ENCODE results near the gene TRIM37. TPM values are rescaled to one million over a fixed set of nuclear protein-coding genes. Genes with fewer than 3 reads are reported as not detected.

The TRIM37 gene
- polyA plus RNA-seq, 1 donor (not counting 4 experiments of a cell fraction or from before 2014, with no cell fraction given) = 26.4 TPM

DNA sequence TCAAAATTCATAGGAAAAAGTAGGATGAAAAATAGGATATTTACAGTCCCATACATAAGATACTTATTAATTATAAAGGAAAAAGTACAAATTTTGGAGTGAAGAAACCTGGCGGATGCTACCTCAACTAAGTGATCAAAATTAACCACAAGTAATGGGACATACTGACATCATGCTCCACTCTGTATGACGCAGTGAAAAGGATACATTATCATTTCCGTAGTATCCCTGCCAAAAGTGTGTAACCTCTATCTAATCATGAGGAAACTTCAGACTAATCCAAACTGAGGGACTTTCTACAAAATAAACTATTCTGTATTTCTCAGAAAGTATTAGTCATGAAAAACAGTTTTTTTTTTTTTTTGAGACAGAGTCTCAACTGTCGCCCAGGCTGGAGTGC, 60.5 kb downstream of the TRIM37 start:
- no peak for TF ChIP-seq EZH2 (IDR thresholded peaks at IDR 0.05; ENCODE audit: low read length)
- TF ChIP-seq, protein P1, sequence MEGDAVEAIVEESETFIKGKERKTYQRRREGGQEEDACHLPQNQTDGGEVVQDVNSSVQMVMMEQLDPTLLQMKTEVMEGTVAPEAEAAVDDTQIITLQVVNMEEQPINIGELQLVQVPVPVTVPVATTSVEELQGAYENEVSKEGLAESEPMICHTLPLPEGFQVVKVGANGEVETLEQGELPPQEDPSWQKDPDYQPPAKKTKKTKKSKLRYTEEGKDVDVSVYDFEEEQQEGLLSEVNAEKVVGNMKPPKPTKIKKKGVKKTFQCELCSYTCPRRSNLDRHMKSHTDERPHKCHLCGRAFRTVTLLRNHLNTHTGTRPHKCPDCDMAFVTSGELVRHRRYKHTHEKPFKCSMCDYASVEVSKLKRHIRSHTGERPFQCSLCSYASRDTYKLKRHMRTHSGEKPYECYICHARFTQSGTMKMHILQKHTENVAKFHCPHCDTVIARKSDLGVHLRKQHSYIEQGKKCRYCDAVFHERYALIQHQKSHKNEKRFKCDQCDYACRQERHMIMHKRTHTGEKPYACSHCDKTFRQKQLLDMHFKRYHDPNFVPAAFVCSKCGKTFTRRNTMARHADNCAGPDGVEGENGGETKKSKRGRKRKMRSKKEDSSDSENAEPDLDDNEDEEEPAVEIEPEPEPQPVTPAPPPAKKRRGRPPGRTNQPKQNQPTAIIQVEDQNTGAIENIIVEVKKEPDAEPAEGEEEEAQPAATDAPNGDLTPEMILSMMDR (optimal IDR thresholded peaks at IDR 0.05 in 1 of 3, IDR thresholded peaks at IDR 0.05 in 1 of 3, conservative IDR thresholded peaks at IDR 0.05 in 1 of 3; ENCODE audit: extremely low read depth in 1 of 3, insufficient read depth in 2 of 3, low read length in 3 of 3) = no peak
- no peak for FAIRE-seq
- dilution Hi-C loops (cut with MboI; ENCODE audit: extremely low pct_ligation_motif_present, low sequenced_read_pairs) = no loop called here
- Histone ChIP-seq H3K79me2 (ENCODE audit: control insufficient read depth, insufficient read depth, low read length) (no peaks in the 10 kb centered on the region), H3K9me1 (ENCODE audit: control insufficient read depth, extremely low read depth, insufficient read depth, low read length) (no peaks in the 10 kb centered on the region), H3K9me3 (ENCODE audit: control insufficient read depth, low read depth, low read length) (no peaks in the 10 kb centered on the region), H3K4me3 (ENCODE audit: control insufficient read depth in 2 of 3, extremely low read depth in 1 of 3, insufficient read depth in 2 of 3, low read depth in 1 of 3, low read length in 3 of 3) (no peak overlapping the region), H2AFZ (ENCODE audit: control insufficient read depth, low read length) (no peak overlapping the region), H3K4me1 (ENCODE audit: control insufficient read depth, extremely low read depth, insufficient read depth, low read length) (no peaks in the 10 kb centered on the region), H3K9ac (ENCODE audit: control insufficient read depth, extremely low read depth, insufficient read depth, low read length) (no peak overlapping the region), H3K4me2 (ENCODE audit: control insufficient read depth, extremely low read depth, insufficient read depth, low read depth, low read length) (no peak overlapping the region), H3K27me3 (ENCODE audit: control insufficient read depth, extremely low read depth, insufficient read depth, low read length) (no peaks in the 10 kb centered on the region), H3K27ac (ENCODE audit: control insufficient read depth, insufficient read depth, low read length) (no peak overlapping the region), H4K20me1 (ENCODE audit: control insufficient read depth, extremely low read depth, insufficient read depth, low read length) (no peaks in the 10 kb centered on the region), H3K36me3 (ENCODE audit: control insufficient read depth in 2 of 2, extremely low read depth in 1 of 2, insufficient read depth in 2 of 2, low read length in 2 of 2) (peaks cover 4 to 5% of the 10 kb centered on the region in 2 experiments)
- no peak for DNase-seq (ENCODE audit: low read depth, low spot score)

DNA sequence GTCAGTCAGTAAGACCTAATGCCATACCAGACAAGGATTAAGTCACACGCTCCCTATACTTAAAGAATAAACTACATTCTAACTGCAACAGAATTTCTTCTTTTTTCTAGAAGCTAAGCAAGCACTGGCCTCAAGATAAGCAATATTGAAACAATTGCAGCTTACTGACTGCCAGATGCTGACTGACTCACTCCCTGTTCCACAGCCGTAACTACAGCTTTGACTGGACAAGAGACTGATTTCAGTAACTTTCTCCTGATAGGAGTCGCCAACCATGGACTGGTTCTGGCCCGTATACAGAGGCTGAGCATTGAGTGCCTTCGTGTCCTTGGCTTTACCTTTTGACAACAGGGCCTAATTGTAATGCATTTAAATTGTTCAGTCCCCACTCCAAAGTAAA, 67.9 kb downstream of the TRIM37 start:
- no peak for DNase-seq (ENCODE audit: low read depth, low spot score)
- no peak overlapping the region for H3K27ac ChIP-seq (ENCODE audit: control insufficient read depth, insufficient read depth, low read length)
- FAIRE-seq = no peak
- no peaks in the 10 kb centered on the region for H3K9me1 ChIP-seq (ENCODE audit: control insufficient read depth, extremely low read depth, insufficient read depth, low read length)
- TF ChIP-seq, protein P1 (optimal IDR thresholded peaks at IDR 0.05 in 1 of 3, IDR thresholded peaks at IDR 0.05 in 1 of 3, conservative IDR thresholded peaks at IDR 0.05 in 1 of 3; ENCODE audit: extremely low read depth in 1 of 3, insufficient read depth in 2 of 3, low read length in 3 of 3) = no peak
- TF ChIP-seq EZH2 (IDR thresholded peaks at IDR 0.05; ENCODE audit: low read length) = no peak
- no peaks in the 10 kb centered on the region for H3K9me3 ChIP-seq (ENCODE audit: control insufficient read depth, low read depth, low read length)
- no peaks in the 10 kb centered on the region for H3K79me2 ChIP-seq (ENCODE audit: control insufficient read depth, insufficient read depth, low read length)
- H3K4me1 ChIP-seq (ENCODE audit: control insufficient read depth, extremely low read depth, insufficient read depth, low read length) = no peaks in the 10 kb centered on the region
- H3K4me2 ChIP-seq (ENCODE audit: control insufficient read depth, extremely low read depth, insufficient read depth, low read depth, low read length) = no peak overlapping the region
- H4K20me1 ChIP-seq (ENCODE audit: control insufficient read depth, extremely low read depth, insufficient read depth, low read length) = no peaks in the 10 kb centered on the region
- no peak overlapping the region for H3K4me3 ChIP-seq (ENCODE audit: control insufficient read depth in 2 of 3, extremely low read depth in 1 of 3, insufficient read depth in 2 of 3, low read depth in 1 of 3, low read length in 3 of 3)
- dilution Hi-C loops (cut with MboI; ENCODE audit: extremely low pct_ligation_motif_present, low sequenced_read_pairs) = no loop called here
- no peak overlapping the region for H3K9ac ChIP-seq (ENCODE audit: control insufficient read depth, extremely low read depth, insufficient read depth, low read length)
- no peak overlapping the region for H2AFZ ChIP-seq (ENCODE audit: control insufficient read depth, low read length)
- no peaks in the 10 kb centered on the region for H3K27me3 ChIP-seq (ENCODE audit: control insufficient read depth, extremely low read depth, insufficient read depth, low read length)
- H3K36me3 ChIP-seq (ENCODE audit: control insufficient read depth in 2 of 2, extremely low read depth in 1 of 2, insufficient read depth in 2 of 2, low read length in 2 of 2) = peaks cover 5 to 16% of the 10 kb centered on the region in 2 experiments

All from keratinocyte (primary cell).